SK-N-SH treated with all-trans-retinoic acid at 6 μM for 48 hours (cell line): ENCODE data around the gene MRGPRG.

Experiments used
- ARNTL ChIP-seq: fragments of 450-650 bp; formaldehyde crosslinking; IDR thresholded peaks from 2 replicates; pipeline ENCODE4 v1.5.0; 2020; ENCODE audit warnings: low read depth, mild to moderate bottlenecking, moderate library complexity, borderline replicate concordance
- CSDC2 ChIP-seq: fragments of 250-450 bp; sonication (Bioruptor Pico); IDR thresholded peaks from 2 replicates; pipeline ENCODE4 v1.5.0; 2020; ENCODE audit warnings: mild to moderate bottlenecking, moderate library complexity
- OSR1 ChIP-seq: fragments of 250-450 bp; sonication (Bioruptor Pico); IDR thresholded peaks from 2 replicates; pipeline ENCODE4 v1.8.0; 2022; ENCODE audit warnings: moderate library complexity, mild to moderate bottlenecking, inconsistent platforms
- PATZ1 ChIP-seq: fragments of 250-450 bp; sonication (Bioruptor Pico); IDR thresholded peaks from 2 replicates; pipeline ENCODE4 v1.8.0; 2020; ENCODE audit warnings: mild to moderate bottlenecking, moderate library complexity, borderline replicate concordance
- RARB ChIP-seq: fragments of 250-450 bp; sonication (Bioruptor Pico); IDR thresholded peaks from 2 replicates; pipeline ENCODE4 v1.8.0; 2021; ENCODE audit warnings: mild to moderate bottlenecking, moderate library complexity
- TOX ChIP-seq: fragments of 250-450 bp; sonication (Bioruptor Pico); IDR thresholded peaks from 2 replicates; pipeline ENCODE4 v1.8.0; 2021; ENCODE audit warnings: mild to moderate bottlenecking, moderate library complexity, borderline replicate concordance
- ZC3H10 ChIP-seq: fragments of 250-450 bp; sonication (Bioruptor Pico); IDR thresholded peaks from 2 replicates; pipeline ENCODE4 v1.5.1; 2021; ENCODE audit warnings: mild to moderate bottlenecking, moderate library complexity
- ZFP3 ChIP-seq: fragments of 250-450 bp; sonication (Bioruptor Pico); IDR thresholded peaks from 2 replicates; pipeline ENCODE4 v1.5.0; 2020; ENCODE audit warnings: mild to moderate bottlenecking, moderate library complexity
- ZFP30 ChIP-seq: fragments of 450-650 bp; formaldehyde crosslinking; IDR thresholded peaks from 2 replicates; pipeline ENCODE4 v1.5.0; 2022; ENCODE audit warnings: mild to moderate bottlenecking, moderate library complexity
- ZNF70 ChIP-seq: fragments of 450-650 bp; formaldehyde crosslinking; IDR thresholded peaks from 2 replicates; pipeline ENCODE4 v1.5.0; 2020; ENCODE audit warnings: mild to moderate bottlenecking, moderate library complexity
- ZNF8 ChIP-seq: fragments of 450-650 bp; formaldehyde crosslinking; IDR thresholded peaks from 2 replicates; pipeline ENCODE4 v1.5.0; 2020; ENCODE audit warnings: mild to moderate bottlenecking, moderate library complexity
- TF ChIP-seq, protein P1 (sequence below): fragments of 250-450 bp; sonication (Bioruptor Pico); IDR thresholded peaks from 2 replicates; pipeline ENCODE4 v1.8.0; 2021; ENCODE audit warnings: low read depth, mild to moderate bottlenecking, moderate library complexity, borderline replicate concordance

DNA sequence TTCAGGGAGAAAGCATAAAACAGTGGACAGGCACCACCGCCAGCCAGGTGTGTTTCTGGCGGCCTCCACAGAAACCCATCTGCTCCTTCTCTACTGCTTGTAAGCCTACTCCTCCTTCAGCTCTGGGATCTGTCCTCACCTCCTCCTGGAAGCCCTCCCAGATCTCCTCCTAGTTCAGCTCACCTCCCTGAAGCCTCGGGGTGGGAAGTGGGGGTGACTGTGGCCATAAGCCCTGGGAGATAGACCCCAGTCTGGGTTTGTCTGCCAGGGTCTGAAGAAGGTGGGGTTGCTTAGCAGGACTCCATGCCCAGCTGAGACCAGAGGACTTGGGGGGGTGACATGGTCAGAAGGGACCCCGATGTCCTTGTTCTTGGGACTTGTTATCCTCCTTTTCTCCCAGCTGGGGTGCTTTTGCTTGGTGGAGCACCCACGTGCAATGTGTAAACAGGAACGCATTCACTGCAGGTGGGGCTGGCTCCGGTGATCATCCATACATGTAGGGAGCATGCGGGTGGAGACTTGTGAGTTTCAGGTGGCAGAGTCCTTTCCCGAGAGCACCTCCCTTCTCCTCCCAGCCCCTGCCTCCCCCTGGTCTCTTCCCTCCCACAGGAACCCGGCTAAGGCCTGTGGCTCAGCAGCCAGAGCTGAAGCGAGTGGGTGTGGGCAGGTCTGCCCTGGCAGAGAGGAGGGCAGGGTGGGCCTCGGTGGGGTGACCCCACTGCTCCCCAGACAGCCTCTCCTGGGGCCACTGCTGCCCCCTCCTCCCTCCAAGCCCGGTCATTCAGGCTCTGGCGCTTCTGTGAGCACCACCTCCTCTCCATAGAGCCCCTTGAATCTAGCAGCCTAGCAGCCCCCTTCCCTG is 25.9 kb downstream of the MRGPRG start:
- no peak for TF ChIP-seq CSDC2 (CRISPR knock-in tag)
- no peak for TF ChIP-seq OSR1 (CRISPR knock-in tag)
- no peak for TF ChIP-seq RARB (CRISPR knock-in tag)
- TF ChIP-seq ZC3H10 (CRISPR knock-in tag) = no peak
- TF ChIP-seq, protein P1, sequence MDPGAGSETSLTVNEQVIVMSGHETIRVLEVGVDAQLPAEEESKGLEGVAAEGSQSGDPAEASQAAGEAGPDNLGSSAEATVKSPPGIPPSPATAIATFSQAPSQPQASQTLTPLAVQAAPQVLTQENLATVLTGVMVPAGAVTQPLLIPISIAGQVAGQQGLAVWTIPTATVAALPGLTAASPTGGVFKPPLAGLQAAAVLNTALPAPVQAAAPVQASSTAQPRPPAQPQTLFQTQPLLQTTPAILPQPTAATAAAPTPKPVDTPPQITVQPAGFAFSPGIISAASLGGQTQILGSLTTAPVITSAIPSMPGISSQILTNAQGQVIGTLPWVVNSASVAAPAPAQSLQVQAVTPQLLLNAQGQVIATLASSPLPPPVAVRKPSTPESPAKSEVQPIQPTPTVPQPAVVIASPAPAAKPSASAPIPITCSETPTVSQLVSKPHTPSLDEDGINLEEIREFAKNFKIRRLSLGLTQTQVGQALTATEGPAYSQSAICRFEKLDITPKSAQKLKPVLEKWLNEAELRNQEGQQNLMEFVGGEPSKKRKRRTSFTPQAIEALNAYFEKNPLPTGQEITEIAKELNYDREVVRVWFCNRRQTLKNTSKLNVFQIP = no peak
- no peak for TF ChIP-seq ZFP30 (CRISPR knock-in tag)
- no peak for TF ChIP-seq ARNTL (CRISPR knock-in tag)
- TF ChIP-seq ZNF70 = no peak
- TF ChIP-seq ZFP3 (CRISPR knock-in tag) = no peak
- TF ChIP-seq ZNF8 (CRISPR knock-in tag) = no peak
- TF ChIP-seq PATZ1 (CRISPR knock-in tag) = no peak
- TF ChIP-seq TOX (CRISPR knock-in tag) = no peak
